Renal cortical epithelial cell (primary cell): ENCODE data around the gene CCDC198. TPM values are rescaled to one million over a fixed set of nuclear protein-coding genes. Genes with fewer than 3 reads are reported as not detected.
A peak's percentile ranks its signal among the peaks of the same experiment; 100 is the strongest.

ENCODE experiments used
- DNase-seq: peaks from one replicate; pipeline ENCODE4 v3.0.0-alpha.2; 2011; ENCODE audit warnings: low read depth
- total RNA-seq: library from RNA; depleted of rRNA; stranded (reverse); fragments of >200 nt; gene quantifications from 2 replicates; pipeline ENCODE4 v1.2.3, GENCODE V29; 2014

The CCDC198 gene
- total RNA-seq, 1 donor from 2014 or later, result 74.6 TPM

DNA sequence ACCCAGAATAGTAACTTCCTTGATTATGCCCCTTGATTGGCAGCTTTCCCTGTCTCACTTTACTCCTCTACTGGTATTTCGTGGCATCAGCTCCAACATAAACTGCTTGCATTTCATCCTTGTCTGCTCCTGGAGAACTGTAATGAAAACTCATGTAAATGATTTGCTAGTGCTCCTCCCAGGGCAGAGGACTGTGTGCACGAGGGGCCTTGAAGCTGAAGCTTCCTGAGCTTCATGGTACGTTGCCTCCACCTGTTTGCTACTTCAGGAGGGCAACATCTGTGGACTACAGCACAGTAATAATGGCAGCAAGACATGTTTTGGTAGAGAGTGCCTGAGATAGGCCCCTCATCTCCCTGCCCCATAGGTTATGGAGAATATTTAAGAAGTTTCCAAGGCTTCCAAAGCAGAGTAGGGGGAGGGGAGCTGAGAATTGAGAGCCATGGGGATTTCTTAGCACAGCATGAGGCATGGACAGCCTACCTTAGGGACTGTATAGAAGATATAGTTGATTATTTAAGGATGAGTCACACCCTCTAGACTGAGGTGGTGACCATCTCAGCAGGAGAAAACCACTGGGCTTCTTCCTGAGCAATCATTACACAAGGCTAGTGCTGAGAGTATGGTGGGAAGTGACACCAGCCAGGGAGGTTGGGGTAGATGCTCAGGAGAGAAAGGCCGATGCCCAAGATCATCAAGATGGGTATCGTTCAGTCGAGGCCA lies 29.5 kb downstream of the CCDC198 start:
- DNase-seq, result peak; percentile 72

DNA sequence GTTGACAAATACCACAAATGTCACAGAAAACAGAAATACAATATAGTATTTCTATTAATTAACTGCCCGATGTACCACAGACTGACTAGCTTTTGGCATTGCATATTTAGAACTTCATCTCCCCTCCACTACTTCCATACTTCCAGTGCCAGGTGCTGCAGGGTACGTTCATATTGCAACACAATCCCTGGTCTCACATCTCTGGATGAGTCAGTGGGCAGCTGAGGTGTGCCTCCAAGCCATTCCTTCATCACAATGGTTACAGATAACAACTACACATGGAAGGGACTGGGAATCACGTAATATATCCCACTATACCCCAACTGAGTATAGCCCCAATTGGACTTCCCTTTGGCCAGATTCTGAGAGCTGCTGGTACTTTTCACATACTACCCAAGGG lies 31.1 kb downstream of the CCDC198 start:
- peak; percentile 77 for DNase-seq

DNA sequence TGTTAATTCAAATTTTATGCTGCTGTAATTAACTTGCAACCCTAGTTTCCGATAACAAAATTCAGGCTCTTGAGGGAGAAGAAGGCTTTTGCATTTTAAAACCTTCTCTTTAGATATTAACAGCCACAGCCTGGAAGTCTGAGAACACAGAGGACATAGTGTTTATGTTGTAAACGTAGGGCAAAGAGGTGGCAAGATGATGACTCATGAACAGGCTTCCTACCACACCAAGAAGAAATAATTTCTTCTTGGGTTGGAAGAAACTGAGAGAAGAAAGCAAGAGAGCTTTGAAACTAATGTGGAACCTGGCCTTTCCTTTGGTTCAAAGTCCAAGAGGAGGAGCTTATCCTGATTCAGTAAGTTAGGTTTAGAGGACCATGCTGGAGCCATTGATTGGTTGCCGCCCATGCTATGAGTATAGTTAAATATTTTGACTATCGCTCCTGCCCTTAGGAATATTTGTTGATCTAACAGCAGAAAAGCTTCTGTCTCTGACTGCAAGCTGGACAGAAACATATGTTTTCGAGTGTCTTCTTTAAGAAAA lies 31.8 kb downstream of the CCDC198 start:
- peak; percentile 87 for DNase-seq

DNA sequence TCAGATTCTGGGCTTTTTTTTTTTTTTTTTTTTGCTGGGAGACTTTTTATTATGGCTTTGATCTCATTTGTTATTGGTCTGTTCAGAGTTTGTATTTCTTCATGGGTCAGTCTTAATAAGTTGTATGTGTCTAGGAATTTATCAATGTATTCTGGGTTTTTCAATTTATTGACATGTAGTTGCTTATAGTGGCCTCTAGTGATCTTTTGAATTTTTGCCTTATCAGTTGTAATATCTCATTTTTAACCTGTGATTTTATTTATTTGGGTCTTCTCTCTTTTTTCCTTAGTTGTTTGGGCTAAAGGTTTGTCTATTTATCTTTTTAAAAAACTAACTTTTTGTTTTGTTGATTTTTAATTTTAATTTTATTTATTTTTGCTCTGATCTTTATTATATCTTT lies 57.7 kb downstream of the CCDC198 start:
- DNase-seq, result no peak

DNA sequence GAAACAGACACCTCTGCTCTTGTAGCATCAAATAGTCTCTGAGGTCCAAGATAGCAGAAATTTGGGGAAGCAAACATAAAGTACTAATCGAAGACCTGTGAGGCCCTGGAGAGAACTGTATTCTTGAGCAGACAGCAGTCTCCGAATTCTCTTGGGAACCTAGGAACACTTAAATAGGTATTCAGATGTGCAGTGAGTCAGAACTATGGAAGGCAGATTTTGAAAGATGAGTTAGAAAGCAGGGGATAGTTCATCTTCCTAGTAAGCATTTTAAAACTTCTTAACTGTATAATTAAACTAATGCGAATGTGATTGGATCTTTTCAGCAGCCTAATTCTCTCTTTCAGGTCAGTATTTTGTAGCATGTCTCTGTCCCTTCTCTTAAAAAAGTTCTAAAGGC lies 72.7 kb downstream of the CCDC198 start:
- DNase-seq, result no peak

DNA sequence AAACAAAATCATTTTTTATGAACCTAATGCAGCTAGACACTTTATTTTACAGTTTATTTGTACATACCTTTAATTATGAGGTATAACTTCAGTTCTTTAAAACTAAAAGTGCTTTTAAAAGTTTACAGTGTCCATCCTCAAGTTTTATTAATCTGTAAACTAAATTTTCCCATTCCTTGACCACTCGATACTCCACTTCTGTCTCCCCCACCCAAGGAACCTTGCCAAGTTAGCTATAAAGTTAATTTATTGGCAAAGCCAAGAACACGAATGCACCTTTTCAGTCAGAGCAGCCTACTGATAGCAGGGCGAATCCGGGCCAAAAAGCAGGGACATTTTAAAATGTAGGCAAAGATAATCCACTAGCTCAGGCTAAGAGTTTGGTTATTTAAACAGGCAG lies 73.6 kb downstream of the CCDC198 start:
- DNase-seq, result no peak

Other genes starting within 250 kb of the CCDC198 start
- gene EXOC5, start 225.0 kb downstream of the CCDC198 start, total RNA-seq, result 74.8 and 83.0 TPM in 2 replicates
- gene AP5M1, start 224.9 kb downstream of the CCDC198 start, total RNA-seq, result 33.5 and 73.5 TPM in 2 replicates
- gene NAA30, start 103.3 kb downstream of the CCDC198 start, total RNA-seq, result 32.6 and 35.2 TPM in 2 replicates